ENCODE results near the gene RCSD1.

Gene RCSD1

GRCh38 chr1:167695756-167696561, 65.9 kb downstream of the RCSD1 start:
- no peak for TF ChIP-seq CTCF (IDR thresholded peaks at IDR 0.05)
- Histone ChIP-seq H3K27me3 (ENCODE audit: control insufficient read depth, insufficient read depth, low read length) (no peaks in the 10 kb centered on the region), H3K9ac (no peak overlapping the region), H3K9me3 (ENCODE audit: control insufficient read depth, low read length) (no peaks in the 10 kb centered on the region), H3K79me2 (no peaks in the 10 kb centered on the region), H3K36me3 (ENCODE audit: control insufficient read depth, insufficient read depth, low read length) (no peaks in the 10 kb centered on the region), H3K4me2 (ENCODE audit: low read length) (no peak overlapping the region), H3K4me3 (ENCODE audit: low read depth, low read length) (no peak overlapping the region), H2AFZ (no peak overlapping the region), H3K27ac (no peak overlapping the region), H3K4me1 (no peaks in the 10 kb centered on the region)

DNA sequence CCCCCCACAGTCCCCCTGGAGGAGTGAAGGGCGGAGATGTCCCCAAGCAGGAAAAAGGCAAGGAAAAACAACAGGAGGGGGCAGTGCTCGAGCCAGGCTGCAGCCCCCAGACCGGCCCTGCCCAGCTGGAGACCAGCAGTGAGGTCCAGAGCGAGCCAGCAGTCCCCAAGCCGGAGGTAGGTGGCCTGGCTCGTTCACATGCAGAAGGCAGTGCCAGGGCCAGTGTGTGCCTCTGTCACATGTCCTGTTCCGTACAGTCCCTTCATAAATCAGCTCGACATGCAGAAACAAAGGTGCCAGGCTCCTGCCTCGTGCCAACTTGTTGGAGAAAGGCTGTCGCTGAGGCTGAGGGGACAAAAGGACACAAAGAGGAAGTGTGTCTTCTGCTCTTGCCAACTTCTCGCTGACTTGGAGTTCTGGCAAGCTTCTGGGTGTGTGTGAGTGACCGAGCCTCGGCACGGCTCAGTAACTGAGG, 67.7 kb downstream of the RCSD1 start:
- Histone ChIP-seq H3K4me1 (no peaks in the 10 kb centered on the region), H3K4me2 (ENCODE audit: low read length) (no peak overlapping the region), H3K27ac (no peak overlapping the region), H3K27me3 (ENCODE audit: control insufficient read depth, insufficient read depth, low read length) (no peaks in the 10 kb centered on the region), H3K9me3 (ENCODE audit: control insufficient read depth, low read length) (no peaks in the 10 kb centered on the region), H3K36me3 (ENCODE audit: control insufficient read depth, insufficient read depth, low read length) (no peaks in the 10 kb centered on the region), H3K9ac (no peak overlapping the region), H2AFZ (no peak overlapping the region), H3K79me2 (no peaks in the 10 kb centered on the region), H3K4me3 (ENCODE audit: low read depth, low read length) (no peak overlapping the region)
- TF ChIP-seq CTCF (IDR thresholded peaks at IDR 0.05): no peak

- H3K9ac ChIP-seq: no peak overlapping the region
These were observed 68.3 kb downstream of the RCSD1 start for GRCh38 chr1:167698313-167698712.

DNA sequence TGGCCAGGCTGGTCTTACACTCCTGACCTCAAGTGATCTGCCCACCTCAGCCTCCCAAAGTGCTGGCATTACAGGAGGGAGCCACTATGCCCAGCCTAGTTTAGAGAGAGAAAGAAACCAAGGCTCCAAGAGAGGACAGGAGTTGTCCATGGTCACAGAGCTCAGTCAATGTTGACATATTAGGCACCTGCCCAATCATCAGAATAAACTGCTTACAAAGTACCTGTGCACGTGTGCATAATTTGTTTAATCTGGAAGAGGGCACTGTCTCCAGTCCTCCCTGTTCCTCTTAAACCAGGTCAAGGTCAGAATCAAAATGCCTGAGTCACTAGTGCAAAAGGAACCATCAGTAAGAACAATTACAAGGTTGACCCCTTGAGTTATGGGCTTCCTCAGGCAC, 71.5 kb downstream of the RCSD1 start:
- no peaks in the 10 kb centered on the region for H3K27me3 ChIP-seq (ENCODE audit: control insufficient read depth, insufficient read depth, low read length)
- H3K79me2 ChIP-seq: no peaks in the 10 kb centered on the region
- H3K4me1 ChIP-seq: no peaks in the 10 kb centered on the region
- H3K9me3 ChIP-seq (ENCODE audit: control insufficient read depth, low read length): no peaks in the 10 kb centered on the region
- H3K4me2 ChIP-seq (ENCODE audit: low read length): no peak overlapping the region
- no peak overlapping the region for H3K9ac ChIP-seq
- H3K36me3 ChIP-seq (ENCODE audit: control insufficient read depth, insufficient read depth, low read length): no peaks in the 10 kb centered on the region
- H2AFZ ChIP-seq: no peak overlapping the region
- H3K27ac ChIP-seq: no peak overlapping the region
- TF ChIP-seq CTCF (IDR thresholded peaks at IDR 0.05): no peak
- H3K4me3 ChIP-seq (ENCODE audit: low read depth, low read length): no peak overlapping the region

More at GRCh38 chr1:167698313-167698712, 68.3 kb downstream of the RCSD1 start:
- no peaks in the 10 kb centered on the region for H3K79me2 ChIP-seq
- no peak overlapping the region for H3K4me2 ChIP-seq (ENCODE audit: low read length)
- H3K36me3 ChIP-seq (ENCODE audit: control insufficient read depth, insufficient read depth, low read length): no peaks in the 10 kb centered on the region
- no peak overlapping the region for H2AFZ ChIP-seq
- TF ChIP-seq CTCF (IDR thresholded peaks at IDR 0.05): no peak
- H3K4me1 ChIP-seq: no peaks in the 10 kb centered on the region
- H3K27ac ChIP-seq: no peak overlapping the region
- no peak overlapping the region for H3K4me3 ChIP-seq (ENCODE audit: low read depth, low read length)
- no peaks in the 10 kb centered on the region for H3K27me3 ChIP-seq (ENCODE audit: control insufficient read depth, insufficient read depth, low read length)
- H3K9me3 ChIP-seq (ENCODE audit: control insufficient read depth, low read length): no peaks in the 10 kb centered on the region

- no peak for TF ChIP-seq CTCF (IDR thresholded peaks at IDR 0.05)
- no peak overlapping the region for H3K4me3 ChIP-seq (ENCODE audit: low read depth, low read length)
- no peaks in the 10 kb centered on the region for H3K27me3 ChIP-seq (ENCODE audit: control insufficient read depth, insufficient read depth, low read length)
- no peak overlapping the region for H2AFZ ChIP-seq
- H3K79me2 ChIP-seq: no peaks in the 10 kb centered on the region
- H3K9ac ChIP-seq: no peak overlapping the region
- H3K4me2 ChIP-seq (ENCODE audit: low read length): no peak overlapping the region
- H3K36me3 ChIP-seq (ENCODE audit: control insufficient read depth, insufficient read depth, low read length): no peaks in the 10 kb centered on the region
- no peaks in the 10 kb centered on the region for H3K9me3 ChIP-seq (ENCODE audit: control insufficient read depth, low read length)
- no peak overlapping the region for H3K27ac ChIP-seq
- no peaks in the 10 kb centered on the region for H3K4me1 ChIP-seq
These were observed 73.5 kb downstream of the RCSD1 start for GRCh38 chr1:167703557-167703956.
